ENCODE data around the gene CALCR.

GRCh38 chr7:93569189-93569588, 5.3 kb downstream of the CALCR start:
- TF ChIP-seq POLR2A (IDR thresholded peaks at IDR 0.05) (no peak), CTCF (IDR thresholded peaks at IDR 0.05) (no peak), EP300 (IDR thresholded peaks at IDR 0.05) (no peak), POLR2AphosphoS5 (IDR thresholded peaks at IDR 0.05) (no peak)

Measured in stomach (tissue), 4 donors.